GM19395 (cell line): ENCODE data around the gene TINAG.

Experiments used
- ATAC-seq: cut with Tn5 transposase; IDR thresholded peaks from one replicate; pipeline ENCODE4 v1.9.1; 2021; ENCODE audit warnings: mild to moderate bottlenecking, moderate library complexity; ENCODE audit not compliant: unreplicated experiment

Gene TINAG

DNA sequence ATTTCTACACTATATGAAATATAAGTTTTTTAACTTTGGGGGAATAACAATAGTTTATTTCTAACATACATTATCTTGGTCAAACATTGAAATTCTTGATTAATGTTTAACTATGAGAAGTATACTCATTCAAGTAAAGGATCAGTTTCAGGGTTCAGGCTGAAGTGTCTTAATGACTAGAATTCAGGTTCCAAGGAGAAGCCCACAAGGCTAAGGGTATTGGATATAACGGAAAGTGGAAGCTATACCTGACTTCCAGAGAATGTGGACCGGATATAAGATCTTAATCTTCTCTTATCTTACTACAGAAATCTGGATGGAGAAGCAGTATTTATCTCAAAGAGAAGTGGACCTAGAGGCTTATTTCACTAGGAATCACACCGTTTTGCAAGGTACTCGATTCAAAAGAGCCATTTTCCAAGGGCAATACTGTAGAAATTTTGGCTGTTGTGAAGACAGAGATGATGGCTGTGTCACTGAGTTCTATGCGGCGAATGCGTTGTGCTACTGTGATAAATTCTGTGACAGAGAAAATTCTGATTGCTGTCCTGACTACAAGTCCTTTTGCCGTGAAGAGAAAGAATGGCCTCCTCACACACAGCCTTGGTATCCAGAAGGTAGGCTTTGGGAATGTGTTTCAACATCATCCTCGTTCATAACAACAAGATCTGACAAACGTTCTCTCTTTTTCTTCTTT lies at the start of gene TINAG:
Gene TINAG, plus strand, starts transcription at position 153 of the 697 bp plus-strand sequence. Its CDS starts 110 bp downstream, at position 263.
- peak; percentile 48 for ATAC-seq

DNA sequence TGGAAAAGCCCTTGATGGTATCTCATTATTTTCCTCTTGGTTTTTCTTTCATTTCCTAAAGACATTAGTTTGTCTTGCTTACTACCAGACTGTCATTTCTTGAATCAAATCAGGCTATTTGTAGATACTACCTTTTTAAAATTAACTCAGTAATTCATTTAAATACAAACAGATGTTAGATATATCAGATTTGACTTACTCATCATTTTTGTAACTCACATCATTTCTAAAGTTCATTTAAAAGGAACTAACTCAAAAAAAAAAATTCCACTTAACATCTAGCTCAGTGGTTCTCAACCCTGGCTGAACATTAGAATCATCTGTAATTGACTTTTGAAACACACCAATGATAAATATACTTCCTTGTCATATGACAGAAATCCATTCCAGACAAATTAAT lies 48.2 kb upstream of the TINAG start:
- no peak for ATAC-seq

DNA sequence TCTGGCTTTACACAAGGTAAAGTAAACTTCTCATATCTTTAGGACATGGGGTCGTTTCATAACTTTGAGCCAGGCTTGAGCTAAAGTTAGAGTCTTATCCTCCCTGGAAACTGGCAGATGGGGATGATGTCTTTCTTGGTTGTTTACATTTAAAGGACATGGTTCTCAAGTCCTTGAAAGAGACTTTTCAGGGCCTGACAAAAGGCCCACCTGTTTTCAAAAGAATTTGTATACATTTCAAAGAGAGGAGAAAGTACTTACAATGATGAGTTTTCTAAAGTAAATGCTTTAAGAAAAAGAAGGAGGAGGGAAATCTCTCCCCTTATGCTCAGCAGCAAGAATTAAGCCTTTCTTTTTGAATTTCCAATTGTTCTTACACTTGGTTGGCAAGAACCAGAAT lies 45.7 kb upstream of the TINAG start:
- ATAC-seq, result no peak

- no peak for ATAC-seq
Measured at GRCh38 chr6:54262971-54263370, 45.3 kb upstream of the TINAG start.

- ATAC-seq, result no peak
Measured at GRCh38 chr6:54264581-54265272, 43.5 kb upstream of the TINAG start.

DNA sequence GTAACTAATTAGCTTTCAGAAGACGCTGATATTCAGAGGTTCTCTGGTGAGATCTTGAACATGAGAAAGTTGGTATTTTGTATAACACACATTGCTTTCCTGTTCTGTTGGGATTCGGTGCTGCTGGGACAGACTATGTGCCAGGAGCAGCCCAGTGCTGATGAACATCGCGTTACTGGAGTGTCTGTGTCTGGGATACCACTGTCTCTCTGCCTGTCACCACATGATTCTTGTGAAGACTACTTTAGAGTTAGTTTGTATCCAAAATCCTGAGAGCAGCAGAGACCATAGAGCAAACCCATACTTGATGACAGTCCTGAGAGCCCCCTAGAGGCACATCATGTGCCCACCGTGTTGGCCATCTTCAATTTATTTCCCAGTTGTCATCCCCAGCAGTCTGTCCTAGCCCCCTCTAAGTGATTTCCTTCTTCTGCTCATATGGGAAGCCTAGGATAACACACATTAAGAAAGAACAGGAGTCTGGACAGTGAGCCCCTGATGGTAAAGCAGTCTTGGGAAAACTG lies 41.8 kb upstream of the TINAG start:
- no peak for ATAC-seq

GRCh38 chr6:54267798-54268197 lies 40.4 kb upstream of the TINAG start:
- no peak for ATAC-seq

DNA sequence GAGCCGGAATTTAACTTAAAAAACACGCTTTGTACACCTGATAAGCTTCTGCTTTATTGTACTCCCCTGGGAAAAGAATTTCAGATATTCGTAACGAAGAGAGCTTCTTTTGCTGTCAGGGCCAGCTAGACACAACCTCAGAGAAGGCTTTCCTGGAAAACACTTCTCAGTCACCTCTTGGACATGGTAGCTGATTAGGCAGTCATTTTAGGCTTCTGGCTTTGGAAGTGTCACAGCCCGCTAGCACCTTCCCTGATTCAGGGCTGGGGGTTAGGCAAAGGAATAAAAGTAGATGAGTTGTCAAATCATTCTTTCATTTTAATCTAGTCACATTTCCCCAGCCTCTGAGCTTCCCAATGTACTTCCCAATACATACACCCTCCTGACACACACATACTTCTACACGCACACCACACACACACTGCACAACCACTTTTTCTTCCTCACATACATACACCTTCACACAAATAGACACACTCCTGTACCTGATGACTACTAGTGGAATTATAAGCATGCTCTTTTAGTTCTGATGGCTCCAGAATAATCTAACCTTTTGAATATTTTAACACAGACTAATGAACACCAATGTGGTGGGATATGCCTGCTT lies 34.9 kb upstream of the TINAG start:
- ATAC-seq, result no peak

DNA sequence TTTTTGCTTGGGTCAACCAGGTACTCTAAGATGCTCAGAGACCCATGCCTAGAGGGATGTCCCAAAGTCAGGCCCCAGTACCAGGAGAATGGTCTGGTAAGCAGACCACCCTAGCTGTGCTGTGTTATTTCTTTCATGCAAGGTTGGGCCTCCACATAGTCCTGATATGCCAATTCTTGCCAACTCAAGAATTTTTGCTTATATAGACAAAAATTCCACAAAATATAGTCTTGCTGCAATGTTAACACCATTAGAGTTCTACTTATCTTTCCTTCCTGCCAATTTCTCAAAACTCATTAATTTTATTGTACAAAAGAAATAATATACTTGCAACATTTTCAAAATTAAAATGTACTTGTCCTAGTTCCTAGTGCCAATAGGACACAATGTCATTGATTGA lies 33.9 kb upstream of the TINAG start:
- ATAC-seq, result no peak

- ATAC-seq, result no peak
Measured at GRCh38 chr6:54282186-54282585, 26.1 kb upstream of the TINAG start.

DNA sequence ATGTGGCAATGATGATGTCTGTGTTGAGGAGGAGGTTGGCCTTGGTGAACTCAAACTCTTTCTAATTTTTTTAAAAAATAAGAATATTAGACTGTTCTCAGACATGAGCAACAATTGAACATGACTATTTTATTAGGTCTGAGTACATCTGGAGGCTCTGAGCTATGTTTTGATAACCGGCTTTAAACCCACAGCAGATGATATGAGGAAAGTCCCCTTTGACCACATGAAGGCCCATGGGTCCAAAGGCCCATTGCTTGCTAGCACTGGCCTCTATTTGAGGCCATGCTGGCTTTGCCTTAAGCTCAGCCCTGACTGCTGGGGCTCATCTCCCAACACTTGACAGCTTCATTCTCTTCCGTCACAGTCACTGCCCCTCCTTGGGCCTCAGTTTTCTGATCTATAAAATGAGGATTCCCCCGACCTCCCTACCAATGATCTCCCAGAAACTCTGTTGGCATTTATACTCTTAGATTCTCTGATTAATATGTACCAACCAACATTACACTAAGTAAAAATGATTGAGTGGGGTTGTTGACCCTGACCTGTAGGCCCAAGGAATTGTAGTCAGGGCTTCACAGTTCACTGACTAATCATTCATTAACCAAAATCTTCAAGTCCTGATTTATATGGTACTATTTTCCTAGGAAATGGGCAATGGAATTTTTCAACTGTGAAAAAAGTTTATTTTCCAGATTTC lies 23.9 kb upstream of the TINAG start:
- ATAC-seq, result no peak

DNA sequence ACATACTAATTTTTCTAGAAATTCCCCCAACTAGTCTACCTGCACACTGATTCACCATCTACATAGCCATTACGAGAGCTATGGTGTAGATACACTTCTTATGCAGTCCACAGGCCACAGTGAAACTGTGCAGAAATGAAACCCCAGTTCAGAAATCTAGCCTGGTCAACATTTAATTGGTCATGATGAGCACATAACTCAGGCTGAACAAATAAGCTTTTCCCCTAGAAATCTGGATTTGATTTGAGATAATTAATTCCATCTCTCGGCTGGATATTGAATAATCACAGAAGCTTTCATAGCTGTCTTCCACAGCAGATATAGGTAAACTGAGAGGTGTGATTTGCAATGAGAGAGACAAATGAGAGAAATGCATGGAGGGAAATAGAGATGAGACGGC lies 22.6 kb upstream of the TINAG start:
- ATAC-seq, result no peak

- ATAC-seq, result no peak
Measured at GRCh38 chr6:54286141-54286540, 22.1 kb upstream of the TINAG start.

- ATAC-seq, result no peak
Measured at GRCh38 chr6:54288474-54288873, 19.8 kb upstream of the TINAG start.

- no peak for ATAC-seq
Measured at GRCh38 chr6:54289426-54289825, 18.8 kb upstream of the TINAG start.

DNA sequence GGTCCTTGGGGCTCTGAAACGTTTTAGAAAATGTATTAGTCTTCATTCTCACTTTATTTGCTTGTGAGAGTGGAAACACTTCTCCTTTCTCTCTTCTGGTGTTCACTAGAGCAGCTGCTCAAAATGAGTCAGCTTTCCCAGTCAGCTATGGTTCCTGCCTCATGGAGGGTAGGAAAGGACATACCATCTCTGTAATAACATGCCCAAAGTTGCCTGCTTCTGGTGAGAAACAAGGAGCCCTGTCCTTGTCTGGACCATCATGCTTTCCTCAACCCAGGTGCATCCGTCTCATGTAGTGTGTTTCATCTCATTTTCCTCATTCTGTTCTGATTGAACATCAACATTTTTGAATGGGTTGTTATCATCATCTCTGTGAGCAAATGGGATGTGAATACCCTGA lies 17.1 kb upstream of the TINAG start:
- ATAC-seq, result peak; percentile 74

GRCh38 chr6:54291738-54292137 lies 16.5 kb upstream of the TINAG start:
- ATAC-seq, result peak; percentile 89

GRCh38 chr6:54294965-54295532 lies 13.2 kb upstream of the TINAG start:
- ATAC-seq, result no peak

DNA sequence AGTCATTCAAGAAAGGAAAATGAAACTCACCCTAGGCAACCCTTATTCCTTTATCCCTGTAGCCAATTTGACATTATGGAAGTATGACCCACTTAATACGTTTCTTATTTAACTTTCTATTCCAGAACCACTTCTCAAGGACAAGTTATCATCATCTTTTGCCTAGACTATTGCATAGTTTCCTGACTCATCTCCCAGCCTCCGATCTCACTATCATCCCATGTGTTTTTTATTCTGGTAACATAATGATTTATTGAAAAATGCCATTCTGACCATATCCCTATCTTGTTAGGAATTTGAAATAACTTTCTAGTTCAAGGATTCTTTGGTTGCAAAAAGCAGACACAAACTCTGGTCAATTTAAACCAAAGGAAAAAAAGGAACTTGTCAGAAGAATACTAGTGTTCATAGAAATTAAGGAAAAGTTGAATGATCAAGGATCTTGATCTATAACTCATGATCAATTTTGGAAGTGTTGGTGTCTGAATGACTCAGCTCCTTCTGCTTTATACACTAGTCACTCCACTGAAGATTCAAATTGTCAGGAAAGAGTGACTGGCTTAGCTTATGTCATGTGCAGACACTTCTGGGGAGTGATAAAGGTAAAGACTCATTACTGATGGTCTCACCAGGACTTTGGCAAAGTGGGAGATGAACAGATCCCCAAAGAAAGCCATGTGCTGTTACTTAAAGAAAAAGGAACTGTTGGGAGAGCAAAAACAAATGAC lies 8.5 kb upstream of the TINAG start:
- no peak for ATAC-seq

DNA sequence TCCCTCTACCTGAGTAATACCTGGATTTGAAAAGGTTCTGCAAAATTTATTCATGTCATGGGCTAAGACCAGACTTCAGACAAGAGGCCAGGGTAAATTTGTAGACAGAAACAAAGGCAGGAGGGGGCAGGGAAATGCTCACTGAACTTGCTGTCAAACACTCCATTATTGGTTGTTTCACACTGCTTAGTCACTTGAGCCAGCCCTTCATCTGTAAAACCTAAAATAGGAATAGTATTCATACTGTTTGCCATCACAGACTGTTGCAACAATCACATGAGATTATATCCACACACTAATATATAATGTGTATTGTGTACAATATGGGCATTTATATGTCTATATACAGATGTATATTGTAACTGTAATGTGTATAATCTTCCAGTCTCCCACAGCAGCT lies 6.5 kb upstream of the TINAG start:
- no peak for ATAC-seq
